SK-MEL-5 (cell line): ENCODE data around the gene HAPSTR1. TPM values are rescaled to one million over a fixed set of nuclear protein-coding genes. Genes with fewer than 3 reads are reported as not detected.
"Not testable (repeated sequence)": the region's sequence is repeated elsewhere in the genome, so short reads cannot be mapped to it uniquely, and the experiment has no call there.

ENCODE experiments used
- DNase-seq: peaks from one replicate; pipeline ENCODE4 v3.0.0-alpha.2; 2016; ENCODE audit warnings: low read depth, low spot score
- in situ Hi-C: cut with HindIII; loops from 2 replicates; pipeline ENCODE4 v1.10.0; 2016; ENCODE audit warnings: low sequenced_read_pairs, high pct_unique_total_duplicates, low pct_unique_long_range_greater_than_20kb
- total RNA-seq: library from RNA; depleted of rRNA; stranded (reverse); fragments of >200 nt; shearing (Covaris generic); gene quantifications from 2 replicates; pipeline ENCODE4 v1.2.3, GENCODE V29; 2014

The HAPSTR1 gene
- total RNA-seq, 1 experiment from 2014 or later: 39.3 TPM

- in situ Hi-C loops: no loop called here
Measured at GRCh38 chr16:9061358-9061813, 30.1 kb upstream of the HAPSTR1 start.

GRCh38 chr16:9062301-9062700 is 29.1 kb upstream of the HAPSTR1 start:
- DNase-seq: no peak
- in situ Hi-C loops: no loop called here

More at GRCh38 chr16:9061358-9061813, 30.1 kb upstream of the HAPSTR1 start:
- DNase-seq: no peak

GRCh38 chr16:9065077-9065476 is 26.4 kb upstream of the HAPSTR1 start:
- DNase-seq: no peak
- in situ Hi-C loops: no loop called here

GRCh38 chr16:9068886-9069285 is 22.6 kb upstream of the HAPSTR1 start:
- no peak for DNase-seq
- in situ Hi-C loops: no loop called here

GRCh38 chr16:9070254-9070653 is 21.2 kb upstream of the HAPSTR1 start:
- no peak for DNase-seq
- in situ Hi-C loops: no loop called here

GRCh38 chr16:9071377-9071776 is 20.1 kb upstream of the HAPSTR1 start:
- in situ Hi-C loops: no loop called here
- no peak for DNase-seq

GRCh38 chr16:9072806-9073341 is 18.6 kb upstream of the HAPSTR1 start:
- in situ Hi-C loops: no loop called here
- no peak for DNase-seq

- DNase-seq: no peak
- in situ Hi-C loops: no loop called here
Measured at GRCh38 chr16:9075299-9076071, 16.0 kb upstream of the HAPSTR1 start.

GRCh38 chr16:9077091-9077809 is 14.2 kb upstream of the HAPSTR1 start:
- DNase-seq: no peak
- in situ Hi-C loops: no loop called here

GRCh38 chr16:9078467-9079429 is 12.7 kb upstream of the HAPSTR1 start:
- peak; percentile 85 for DNase-seq
- in situ Hi-C loops: not testable (repeated sequence)

- in situ Hi-C loops: no loop called here
- no peak for DNase-seq
Measured at GRCh38 chr16:9079430-9079812, 12.0 kb upstream of the HAPSTR1 start.

- no peak for DNase-seq
- in situ Hi-C loops: no loop called here
Measured at GRCh38 chr16:9081158-9081557, 10.3 kb upstream of the HAPSTR1 start.

GRCh38 chr16:9081843-9082242 is 9.6 kb upstream of the HAPSTR1 start:
- in situ Hi-C loops: no loop called here
- DNase-seq: peak; percentile 19

GRCh38 chr16:9082422-9082821 is 9.0 kb upstream of the HAPSTR1 start:
- in situ Hi-C loops: no loop called here
- no peak for DNase-seq

- DNase-seq, in situ Hi-C loops: not testable (repeated sequence)
Measured at GRCh38 chr16:9087733-9088132, 3.7 kb upstream of the HAPSTR1 start.

GRCh38 chr16:9088848-9089247 is 2.6 kb upstream of the HAPSTR1 start:
- no peak for DNase-seq
- in situ Hi-C loops: no loop called here

GRCh38 chr16:9089660-9090059 is 1.8 kb upstream of the HAPSTR1 start:
- no peak for DNase-seq
- in situ Hi-C loops: no loop called here
